HG02642 (cell line): Measurements from ENCODE around the gene RNF215.

Source experiments
- ATAC-seq: cut with Tn5 transposase; IDR thresholded peaks from one replicate; pipeline ENCODE4 v1.9.1; 2021; ENCODE audit warnings: mild to moderate bottlenecking; ENCODE audit not compliant: unreplicated experiment, poor library complexity

Gene RNF215

GRCh38 chr22:30335236-30335635 is 52.0 kb downstream of the RNF215 start:
- ATAC-seq = no peak

DNA sequence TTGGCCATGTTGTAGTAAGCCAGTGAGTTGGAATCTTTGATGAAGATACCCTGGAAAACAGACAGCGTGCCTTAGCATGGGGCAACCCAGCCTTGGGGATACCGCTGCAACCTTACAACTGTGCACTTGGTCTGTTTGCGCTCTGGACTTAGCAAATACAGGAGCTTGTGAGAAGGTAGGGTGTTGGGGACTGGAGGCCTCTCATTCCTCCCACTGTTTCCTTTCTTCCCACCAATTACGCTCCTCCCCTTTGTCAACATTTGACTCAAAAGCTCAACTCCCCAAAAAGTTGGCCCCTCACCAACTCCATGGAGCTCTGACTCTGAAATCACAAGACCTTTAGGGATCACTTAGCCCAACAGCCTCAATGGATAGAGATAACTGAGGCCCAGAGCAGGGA is 52.6 kb downstream of the RNF215 start:
- ATAC-seq = no peak

GRCh38 chr22:30333707-30334087 is 53.5 kb downstream of the RNF215 start:
- no peak for ATAC-seq

GRCh38 chr22:30332994-30333706 is 54.1 kb downstream of the RNF215 start:
- no peak for ATAC-seq

DNA sequence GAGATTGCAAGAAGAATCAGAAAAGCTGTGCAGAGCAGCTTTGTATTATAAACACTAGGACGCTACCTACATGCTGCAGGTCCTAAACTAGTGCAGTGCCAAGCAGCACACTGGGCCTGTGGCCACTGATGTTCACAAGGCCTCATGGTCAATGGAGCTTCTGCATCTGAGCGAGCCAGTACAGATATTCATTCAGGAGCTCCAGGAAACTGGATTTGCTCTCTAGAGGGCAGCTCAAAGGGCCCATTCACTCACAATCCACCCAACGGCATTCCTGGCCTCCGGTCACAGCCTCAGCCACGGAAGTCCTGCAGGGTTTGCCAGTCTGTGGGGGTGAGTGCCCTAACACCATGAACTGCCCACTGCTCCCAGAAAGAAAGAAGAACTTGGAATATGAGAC is 54.7 kb downstream of the RNF215 start:
- no peak for ATAC-seq
